Measurements from ENCODE around the gene ANKRD29. TPM values are rescaled to one million over a fixed set of nuclear protein-coding genes. Genes with fewer than 3 reads are reported as not detected.

The ANKRD29 gene
- total RNA-seq, 2 donors from 2014 or later, result 5.6 to 8.5 TPM

- Histone ChIP-seq H3K4me3 (no peak overlapping the region), H3K27ac (no peak overlapping the region), H3K27me3 (replicated peaks; ENCODE audit: insufficient read depth) (no peaks in the 10 kb centered on the region), H3K9me3 (no peaks in the 10 kb centered on the region), H3K36me3 (no peaks in the 10 kb centered on the region), H3K4me1 (replicated peaks) (no peaks in the 10 kb centered on the region)
- 83% methylated on average over 3 of the region's 3 CpGs for WGBS
- TF ChIP-seq POLR2AphosphoS5 (IDR thresholded peaks at IDR 0.05) (no peak), CTCF (IDR thresholded peaks at IDR 0.05) (no peak), POLR2A (IDR thresholded peaks at IDR 0.05) (no peak)
- no peak for DNase-seq (ENCODE audit: low spot score)
- intact Hi-C loops (cut with DNase I), result no loop called here
Measured at GRCh38 chr18:23683155-23683554, 20.4 kb upstream of the ANKRD29 start.

GRCh38 chr18:23682472-23682871 lies 19.8 kb upstream of the ANKRD29 start:
- 88% methylated on average over 1 of the region's 1 CpG for WGBS
- no peak for TF ChIP-seq POLR2A (IDR thresholded peaks at IDR 0.05)
- no peak for DNase-seq (ENCODE audit: low spot score)
- Histone ChIP-seq H3K36me3 (no peaks in the 10 kb centered on the region), H3K9me3 (no peaks in the 10 kb centered on the region), H3K4me1 (replicated peaks) (no peaks in the 10 kb centered on the region), H3K27ac (no peak overlapping the region), H3K27me3 (replicated peaks; ENCODE audit: insufficient read depth) (no peaks in the 10 kb centered on the region), H3K4me3 (no peak overlapping the region)
- intact Hi-C loops (cut with DNase I), result no loop called here

- Histone ChIP-seq H3K27me3 (replicated peaks; ENCODE audit: insufficient read depth) (no peaks in the 10 kb centered on the region), H3K4me3 (no peak overlapping the region), H3K36me3 (no peaks in the 10 kb centered on the region), H3K27ac (no peak overlapping the region), H3K4me1 (replicated peaks) (no peaks in the 10 kb centered on the region), H3K9me3 (no peaks in the 10 kb centered on the region)
- intact Hi-C loops (cut with DNase I), result no loop called here
- DNase-seq (ENCODE audit: low spot score), result no peak
- no peak for TF ChIP-seq CTCF (IDR thresholded peaks at IDR 0.05)
- TF ChIP-seq POLR2AphosphoS5 (IDR thresholded peaks at IDR 0.05), result no peak
- no peak for TF ChIP-seq POLR2A (IDR thresholded peaks at IDR 0.05)
- WGBS, result 66% methylated on average over 2 of the region's 2 CpGs
Measured at GRCh38 chr18:23682045-23682444, 19.3 kb upstream of the ANKRD29 start.

- Histone ChIP-seq H3K36me3 (no peaks in the 10 kb centered on the region), H3K9me3 (no peaks in the 10 kb centered on the region), H3K27ac (no peak overlapping the region), H3K27me3 (replicated peaks; ENCODE audit: insufficient read depth) (no peaks in the 10 kb centered on the region), H3K4me3 (no peak overlapping the region), H3K4me1 (replicated peaks) (no peaks in the 10 kb centered on the region)
- intact Hi-C loops (cut with DNase I), result no loop called here
- no peak for TF ChIP-seq POLR2AphosphoS5 (IDR thresholded peaks at IDR 0.05)
- TF ChIP-seq CTCF (IDR thresholded peaks at IDR 0.05), result no peak
- no peak for TF ChIP-seq POLR2A (IDR thresholded peaks at IDR 0.05)
- DNase-seq (ENCODE audit: low spot score), result no peak
- WGBS, result 94% methylated on average over 3 of the region's 3 CpGs
Measured at GRCh38 chr18:23675896-23676295, 13.2 kb upstream of the ANKRD29 start.

- intact Hi-C loops (cut with DNase I), result no loop called here
- H3K27ac ChIP-seq, result no peak overlapping the region
Measured at GRCh38 chr18:23675236-23675635, 12.5 kb upstream of the ANKRD29 start.

More at GRCh38 chr18:23675236-23675635, 12.5 kb upstream of the ANKRD29 start:
- Histone ChIP-seq H3K4me1 (replicated peaks) (no peaks in the 10 kb centered on the region), H3K4me3 (no peak overlapping the region), H3K36me3 (no peaks in the 10 kb centered on the region), H3K9me3 (no peaks in the 10 kb centered on the region), H3K27me3 (replicated peaks; ENCODE audit: insufficient read depth) (no peaks in the 10 kb centered on the region)
- TF ChIP-seq POLR2A (IDR thresholded peaks at IDR 0.05) (no peak), CTCF (IDR thresholded peaks at IDR 0.05) (no peak), POLR2AphosphoS5 (IDR thresholded peaks at IDR 0.05) (no peak)
- no peak for DNase-seq (ENCODE audit: low spot score)

Data from prostate gland (tissue), 2 donors.